Activated CD8-positive, alpha-beta memory T cell treated with anti-CD3 and anti-CD28 coated beads for 4 hours (primary cell): ENCODE measurements around the gene RRP1B.
"Not testable (repeated sequence)": the region's sequence is repeated elsewhere in the genome, so short reads cannot be mapped to it uniquely, and the experiment has no call there.

ENCODE experiments used
- DNase-seq, 2 donors: peaks; one replicate each; pipeline ENCODE4 v3.0.0-alpha.2; 2020; ENCODE audit warnings: low read depth in 2 of 2

The RRP1B gene

DNA sequence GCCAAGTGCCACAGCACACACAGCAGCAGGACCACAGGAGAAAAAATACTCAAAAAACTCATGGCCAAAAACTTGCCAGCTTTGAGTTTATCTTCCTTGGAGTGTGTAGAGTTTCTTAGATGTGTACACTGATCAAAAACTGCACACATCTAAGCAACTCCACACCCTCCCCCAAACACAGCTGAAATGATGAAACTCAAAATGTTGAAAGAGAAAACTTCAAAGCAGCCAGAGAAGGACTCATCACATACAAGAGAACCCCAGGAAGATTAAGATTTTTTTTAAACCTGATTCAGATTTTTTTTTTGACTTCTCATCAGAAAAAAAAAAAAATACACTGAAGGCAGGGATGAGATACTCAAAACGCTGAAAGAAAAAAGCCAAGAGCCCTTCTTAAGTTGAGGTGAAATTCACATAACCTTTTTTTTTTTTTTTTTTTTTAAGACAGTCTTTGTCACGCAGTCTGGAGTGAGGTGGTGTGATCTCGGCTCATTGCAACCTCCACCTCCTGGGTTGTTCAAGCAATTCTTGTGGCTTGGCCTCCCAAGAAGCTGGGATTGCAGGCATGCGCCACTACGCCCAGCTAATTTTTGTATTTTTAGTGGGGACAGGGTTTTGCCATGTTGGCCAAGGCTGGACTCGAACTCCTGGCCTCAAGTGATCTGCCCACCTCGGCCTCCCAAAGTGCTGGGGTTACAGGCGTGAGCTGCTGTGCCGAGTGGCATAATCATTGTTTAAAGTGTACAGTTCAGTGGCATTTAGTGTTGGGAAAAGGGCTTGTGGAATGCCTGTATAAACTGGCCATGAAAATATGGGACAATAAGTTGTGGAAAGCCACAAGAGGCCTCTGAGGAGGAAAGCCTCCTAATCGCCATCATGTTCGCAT lies 38.6 kb downstream of the RRP1B start:
- DNase-seq: no peak

GRCh38 chr21:43699492-43699777 lies 40.1 kb downstream of the RRP1B start:
- DNase-seq: not testable (repeated sequence)

GRCh38 chr21:43699933-43700599 lies 40.7 kb downstream of the RRP1B start:
- no peak for DNase-seq

DNA sequence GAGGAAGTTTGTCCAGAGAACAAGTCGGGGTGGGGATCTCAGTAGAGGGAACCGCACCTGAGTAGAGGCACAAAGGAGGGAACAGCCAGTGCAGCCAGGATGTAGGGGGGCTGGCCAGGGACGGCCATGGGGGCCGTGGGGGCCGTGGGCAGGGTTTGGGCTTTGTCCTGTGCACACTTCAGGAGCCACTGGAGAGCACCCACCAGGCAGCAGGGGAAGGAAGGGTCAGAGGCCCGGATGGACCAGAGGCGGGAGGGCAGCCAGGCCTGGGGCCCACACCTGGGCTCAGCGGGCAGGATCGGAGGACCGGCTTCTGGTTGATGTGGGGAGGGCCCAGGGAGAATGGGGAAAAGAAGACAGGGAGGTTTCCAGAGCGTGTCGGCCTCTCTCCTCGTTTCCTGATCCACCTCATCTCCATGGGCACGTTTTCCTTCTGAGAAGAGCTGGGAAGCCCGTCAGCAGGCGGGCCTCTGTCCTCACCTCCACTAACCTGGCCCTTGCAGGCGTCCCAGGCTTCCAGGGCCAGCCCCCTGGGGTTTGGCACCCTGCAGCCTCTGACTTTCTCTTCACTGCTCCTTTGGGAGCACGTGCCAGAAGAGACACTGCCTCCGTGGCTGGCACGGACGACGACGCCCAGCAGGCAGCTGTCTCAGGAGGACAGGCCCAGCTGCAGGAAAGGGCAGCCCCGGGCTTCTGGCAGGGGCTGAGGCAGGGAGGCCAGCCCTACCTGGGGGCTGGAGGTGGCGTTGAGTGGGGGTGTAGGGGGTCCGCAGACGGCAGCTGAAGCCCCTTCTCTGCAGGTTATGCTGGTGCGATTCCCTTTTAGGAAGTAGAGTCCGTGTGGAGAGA lies 42.8 kb downstream of the RRP1B start:
- no peak for DNase-seq

DNA sequence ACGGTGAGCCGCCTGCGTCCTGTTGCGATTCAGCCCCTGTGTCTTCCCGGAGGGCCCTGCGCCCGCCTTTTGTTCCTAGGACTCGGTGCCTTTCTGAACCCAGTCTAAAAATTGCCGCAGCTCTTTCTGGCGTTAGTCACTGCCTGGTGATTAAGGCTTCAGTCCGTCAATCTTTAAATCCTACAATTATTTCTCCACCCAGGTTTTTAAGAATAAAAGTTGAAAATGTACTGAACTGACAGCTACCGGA lies 43.4 kb downstream of the RRP1B start:
- DNase-seq: no peak

DNA sequence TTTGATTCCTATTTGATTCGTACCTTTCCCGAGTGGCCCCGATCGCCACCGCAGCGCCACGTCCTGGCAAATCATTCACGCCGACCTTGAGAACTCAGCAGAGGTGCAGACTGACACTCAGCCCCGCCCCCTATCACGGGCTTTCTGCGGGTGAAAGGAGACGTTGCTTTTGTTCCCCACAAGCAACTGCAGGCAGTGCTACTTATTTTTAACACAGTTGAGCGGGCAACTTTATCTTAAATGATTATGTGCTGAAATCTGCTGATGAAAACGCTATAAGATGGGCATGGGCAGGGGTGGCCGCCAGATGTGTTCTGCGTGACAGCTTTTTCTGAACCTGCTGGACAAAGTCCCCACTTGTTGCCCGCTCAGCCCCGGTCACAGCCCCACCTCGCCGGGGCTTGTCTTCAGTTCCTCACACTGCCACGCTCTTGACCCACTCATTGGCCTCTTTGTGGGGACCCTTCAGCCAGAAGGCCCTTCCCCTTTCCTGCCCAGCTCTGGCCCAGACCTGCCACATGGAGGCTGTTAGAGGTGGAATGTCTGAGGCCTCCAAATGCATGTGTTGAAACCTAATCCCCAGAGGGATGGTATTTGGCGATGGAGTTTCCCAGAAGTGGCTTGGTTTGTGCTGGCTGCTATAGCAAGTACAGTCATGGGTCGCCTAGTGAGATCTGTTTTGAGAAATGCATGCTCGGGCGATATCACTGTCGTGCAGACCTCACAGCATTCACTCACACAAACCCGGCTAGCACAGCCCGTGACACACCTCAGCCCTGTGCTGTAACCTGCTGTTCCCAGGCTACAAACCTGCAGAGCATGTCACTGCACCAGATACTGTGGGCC lies 43.9 kb downstream of the RRP1B start:
- DNase-seq: no peak

DNA sequence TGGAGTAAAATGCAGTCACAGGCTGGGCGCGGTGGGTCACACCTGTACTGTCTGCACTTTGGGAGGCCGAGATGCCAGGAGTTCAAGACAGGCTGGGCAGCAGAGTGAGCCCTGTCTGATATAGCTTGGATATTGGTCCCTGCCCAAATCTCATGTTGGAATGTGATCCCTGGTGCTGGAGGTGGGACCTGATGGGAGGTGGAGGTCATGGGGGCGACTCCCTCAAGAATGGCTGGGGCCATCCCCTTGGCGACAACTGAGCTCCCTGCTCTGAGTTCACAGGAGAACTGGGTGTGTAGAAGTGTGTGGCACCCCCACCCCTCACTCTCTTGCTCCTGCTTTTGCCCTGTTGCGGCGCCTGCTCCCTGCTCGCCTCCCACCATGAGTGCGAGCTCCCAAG lies 48.1 kb downstream of the RRP1B start:
- no peak for DNase-seq

- no peak for DNase-seq
Measured at GRCh38 chr21:43708745-43709381, 49.5 kb downstream of the RRP1B start.

DNA sequence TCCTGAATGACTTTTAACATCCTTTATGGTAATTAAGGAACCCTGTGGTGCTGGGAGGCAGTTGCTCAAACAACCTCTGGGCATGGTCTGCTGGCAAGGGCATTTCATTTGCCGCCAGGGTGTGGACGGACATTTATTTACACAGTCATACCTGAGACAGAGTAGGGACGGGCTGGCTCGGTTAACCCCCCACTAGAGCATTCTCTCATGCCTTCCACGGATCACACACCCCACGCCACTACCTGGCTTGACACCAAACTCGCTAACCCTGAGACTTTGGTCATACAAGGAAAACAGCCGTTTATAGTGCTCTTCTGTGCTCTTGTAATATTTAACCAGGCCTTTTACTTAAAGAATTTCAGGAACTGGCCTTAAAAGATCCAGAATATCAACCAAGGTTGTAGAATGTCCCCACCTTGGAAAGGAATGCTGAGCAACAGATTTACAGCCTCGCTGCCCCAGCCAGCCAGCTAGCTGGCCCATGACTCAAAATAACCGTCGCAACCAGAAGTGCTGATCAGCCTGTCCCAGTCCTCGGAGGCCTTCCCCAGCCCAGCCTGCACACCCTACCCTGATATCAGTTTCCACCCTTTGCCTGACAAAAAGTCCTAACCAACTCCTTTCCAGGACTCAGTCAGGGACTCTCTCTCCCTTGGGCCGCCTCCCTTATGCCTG lies 53.0 kb downstream of the RRP1B start:
- DNase-seq: no peak

DNA sequence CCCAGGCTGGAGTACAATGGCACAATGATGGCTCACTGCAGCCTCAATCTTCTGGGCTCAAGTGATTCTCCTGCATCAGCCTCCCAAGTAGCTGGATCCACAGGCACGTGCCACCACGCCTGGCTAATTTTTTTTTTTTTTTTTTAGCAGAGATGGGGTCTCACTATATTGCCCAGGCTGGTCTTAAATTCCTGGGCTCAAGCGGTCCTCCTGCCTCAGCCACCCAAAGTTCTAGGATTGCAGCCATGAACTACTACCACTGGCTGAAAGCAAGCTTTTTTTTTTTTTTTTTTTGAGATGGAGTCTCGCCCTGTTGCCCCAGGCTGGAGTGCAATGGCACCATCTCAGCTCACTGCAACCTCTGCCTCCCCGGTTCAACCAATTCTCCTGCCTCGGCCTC lies 53.8 kb downstream of the RRP1B start:
- not testable (repeated sequence) for DNase-seq

DNA sequence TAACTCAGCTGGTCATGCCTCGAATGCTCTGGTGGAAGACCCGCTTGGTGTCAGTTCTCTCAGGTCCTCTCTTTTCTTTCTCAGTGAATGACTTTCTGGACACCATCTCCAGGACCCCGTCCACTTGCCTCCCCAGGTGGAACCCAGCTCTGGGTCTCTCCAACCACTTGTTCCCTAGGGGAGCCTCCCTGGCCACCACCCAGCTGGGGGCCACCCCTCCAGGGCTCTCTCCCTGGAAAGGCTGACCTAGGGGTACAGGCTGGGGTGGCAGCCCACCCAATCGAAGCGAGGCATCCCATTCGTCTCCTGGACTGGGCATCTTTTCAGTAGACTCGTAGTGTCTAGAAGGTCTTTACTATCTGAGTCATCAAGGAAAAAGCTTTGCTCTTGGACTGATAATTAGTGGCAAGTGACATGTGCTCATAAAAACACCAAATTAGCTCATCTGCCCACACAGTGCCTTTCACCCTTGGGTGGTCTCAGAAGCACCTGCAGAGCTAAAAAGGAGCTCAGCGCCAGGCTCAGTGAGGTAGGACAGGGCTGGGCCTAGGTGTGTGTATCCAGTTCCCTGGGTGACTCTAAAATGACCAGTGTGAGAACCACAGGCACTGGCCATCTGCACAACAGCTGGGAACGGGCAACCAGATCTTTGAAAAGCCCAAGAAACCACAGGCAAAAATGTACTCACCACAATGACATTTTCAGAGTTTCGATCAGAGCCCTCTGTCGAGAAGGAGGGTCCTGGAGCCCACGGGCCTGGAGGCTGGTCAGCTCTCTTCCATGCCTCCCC lies 57.2 kb downstream of the RRP1B start:
- no peak for DNase-seq

DNA sequence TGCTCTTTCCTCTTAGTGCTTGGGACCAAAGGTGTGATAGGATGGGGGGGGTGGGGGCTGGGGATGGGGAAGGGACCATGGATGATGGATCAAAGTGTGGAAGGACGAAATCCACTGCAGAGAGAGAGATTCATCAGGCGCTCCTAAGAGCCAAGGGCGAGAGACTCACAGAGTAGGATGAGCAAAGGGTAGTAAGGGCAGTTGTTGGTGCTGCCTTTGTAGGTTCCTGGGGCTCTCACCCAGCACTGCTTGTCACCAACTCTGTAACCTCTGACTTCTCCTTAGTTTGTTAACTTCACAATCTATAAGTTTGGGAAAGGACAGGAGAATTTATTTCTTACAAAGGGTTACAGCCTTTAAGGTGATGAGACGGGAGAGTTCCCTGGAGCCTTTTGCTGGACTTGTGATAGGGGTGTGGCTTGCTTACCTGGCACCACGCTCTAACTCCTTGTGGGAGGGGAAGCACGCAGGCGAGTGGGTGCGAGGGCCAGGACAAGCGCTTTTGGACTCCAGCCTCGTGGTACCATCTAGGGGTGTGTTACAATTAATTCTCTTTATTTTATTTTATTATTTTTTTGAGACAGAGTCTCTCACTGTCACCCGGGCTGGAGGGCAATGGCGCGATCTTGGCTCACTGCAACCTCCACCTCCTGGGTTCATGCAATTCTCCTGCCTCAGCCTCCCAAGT lies 58.0 kb downstream of the RRP1B start:
- no peak for DNase-seq

- DNase-seq: no peak
Measured at GRCh38 chr21:43717967-43718871, 58.9 kb downstream of the RRP1B start.

DNA sequence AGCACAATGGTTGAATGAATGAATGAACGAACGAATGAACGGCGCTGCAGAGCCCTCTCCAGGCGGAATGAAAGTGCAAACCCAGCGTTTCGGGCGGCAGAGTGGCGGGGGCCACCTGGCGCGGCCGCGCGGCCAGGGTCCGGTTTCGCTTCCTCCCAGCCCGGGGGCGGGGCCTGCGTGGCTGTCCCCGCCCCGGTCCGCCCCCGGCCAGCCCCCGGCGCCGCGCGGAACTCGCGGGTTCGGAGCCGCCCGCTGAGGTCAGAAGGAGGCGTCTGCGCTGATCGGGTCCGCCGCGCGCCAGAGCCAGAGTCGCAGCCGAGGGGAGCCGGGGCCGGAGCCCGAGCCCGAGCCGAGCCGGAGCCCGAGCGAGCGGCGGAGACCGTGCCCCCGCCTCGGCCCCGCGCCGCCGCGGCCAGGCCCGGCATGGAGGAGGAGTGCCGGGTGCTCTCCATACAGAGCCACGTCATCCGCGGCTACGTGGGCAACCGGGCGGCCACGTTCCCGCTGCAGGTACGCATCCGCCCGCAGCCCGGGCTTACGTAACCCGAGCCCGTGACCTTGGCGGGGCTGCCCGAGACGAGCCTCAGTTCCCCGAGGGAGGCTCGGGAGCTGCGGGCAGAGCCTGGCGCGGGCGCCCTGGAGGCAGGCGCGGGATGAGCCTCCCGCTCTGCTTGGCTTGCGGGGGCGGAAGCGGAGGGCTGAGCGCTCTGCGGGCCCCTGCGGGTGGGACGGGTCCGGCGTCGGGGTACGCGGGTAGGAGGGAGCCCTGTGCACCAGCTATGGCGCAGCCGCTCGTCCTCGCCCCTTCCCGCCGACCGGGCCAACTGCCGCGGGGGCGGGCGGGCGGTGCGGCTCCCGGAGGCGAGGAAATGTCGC lies 59.8 kb downstream of the RRP1B start, which contains the start of gene PDXK:
PDXK (plus strand) TSS at position 258 of the 876 bp plus-strand sequence; CDS start at position 424, 166 bp downstream.
- peak; percentile 50 to 57 for DNase-seq

- no peak for DNase-seq
Measured at GRCh38 chr21:43719748-43720538, 60.6 kb downstream of the RRP1B start.

GRCh38 chr21:43720539-43721166 lies 61.3 kb downstream of the RRP1B start:
- DNase-seq: no peak
